D721Med (cell line): ENCODE measurements around the gene DDN.

Experiments used
- DNase-seq: peaks from one replicate; pipeline ENCODE4 v3.0.0; 2011; ENCODE audit warnings: low spot score; ENCODE audit not compliant: insufficient read length
- FAIRE-seq: peaks from 2 replicates; lab custom pipeline; 2011; peaks lifted over from hg19 to GRCh38; lab: Jason Lieb, UNC
- CTCF ChIP-seq: IDR thresholded peaks from 2 replicates; pipeline ENCODE4 v1.5.1; 2012; ENCODE audit warnings: mild to moderate bottlenecking, control low read depth; ENCODE audit not compliant: insufficient read depth; ENCODE audit errors: missing control alignments

DDN gene

GRCh38 chr12:49019443-49020324 is 20.5 kb upstream of the DDN start:
- FAIRE-seq (no peak), DNase-seq (peak; percentile 58)
- peak; percentile 47 for TF ChIP-seq CTCF

GRCh38 chr12:49019120-49019430 is 19.9 kb upstream of the DDN start:
- FAIRE-seq = no peak

GRCh38 chr12:49018261-49019119 is 19.3 kb upstream of the DDN start, which contains the start of gene PRKAG1:
Gene PRKAG1, minus strand, starts transcription at chr12:49018776. Its CDS starts 36 bp downstream, at chr12:49018740.
- FAIRE-seq (no peak), DNase-seq (peak; percentile 92)
- peak; percentile 51 for TF ChIP-seq CTCF

More at GRCh38 chr12:49019120-49019430, 19.9 kb upstream of the DDN start:
- no peak for DNase-seq
- TF ChIP-seq CTCF = no peak

- FAIRE-seq = no peak
- DNase-seq = peak; percentile 10
- no peak for TF ChIP-seq CTCF
Observed at GRCh38 chr12:49017891-49018260, 18.7 kb upstream of the DDN start.

- DNase-seq = no peak
- no peak for TF ChIP-seq CTCF
- no peak for FAIRE-seq
Observed at GRCh38 chr12:49015196-49015595, 16.0 kb upstream of the DDN start.

GRCh38 chr12:49014547-49014946 is 15.4 kb upstream of the DDN start:
- no peak for FAIRE-seq
- peak; percentile 42 for TF ChIP-seq CTCF
- no peak for DNase-seq
